Duodenal mucosa (tissue), 2 donors: Measurements from ENCODE around the gene BTBD16.

ENCODE experiments used
- H3K27ac ChIP-seq: one replicate; pipeline ENCODE4 v1.7.0; 2013; ENCODE audit warnings: low read depth, low read length
- H3K27me3 ChIP-seq, 2 donors: one replicate each; pipeline ENCODE4 v1.7.0; 2013; ENCODE audit warnings: low read length in 2 of 2, control low read depth in 1 of 2; ENCODE audit not compliant: insufficient read depth in 2 of 2, control insufficient read depth in 1 of 2
- H3K36me3 ChIP-seq, 2 donors: one replicate each; pipeline ENCODE4 v1.7.0; 2013; ENCODE audit warnings: low read length in 2 of 2, control low read depth in 1 of 2; ENCODE audit not compliant: insufficient read depth in 2 of 2, control insufficient read depth in 1 of 2
- H3K4me1 ChIP-seq, 2 donors: one replicate each; pipeline ENCODE4 v1.7.0; 2013; ENCODE audit warnings: low read length in 2 of 2, control low read depth in 1 of 2; ENCODE audit not compliant: insufficient read depth in 2 of 2, control insufficient read depth in 1 of 2
- H3K4me3 ChIP-seq, 2 donors: one replicate each; pipeline ENCODE4 v1.7.0; 2013; ENCODE audit warnings: low read length in 2 of 2, low read depth in 1 of 2
- H3K9ac ChIP-seq, 2 donors: one replicate each; pipeline ENCODE4 v1.7.0; 2013; ENCODE audit warnings: low read length in 2 of 2, low read depth in 1 of 2
- H3K9me3 ChIP-seq, 2 donors: one replicate each; pipeline ENCODE4 v1.7.0; 2013; ENCODE audit warnings: low read length in 2 of 2, control low read depth in 1 of 2; ENCODE audit not compliant: control insufficient read depth in 1 of 2

Gene BTBD16

GRCh38 chr10:122348935-122349361, 77.9 kb downstream of the BTBD16 start:
- no peaks in the 10 kb centered on the region for H3K36me3 ChIP-seq
- H3K27ac ChIP-seq, result peak overlapping the region; percentile 26
- no peak overlapping the region for H3K9ac ChIP-seq
- no peak overlapping the region for H3K4me3 ChIP-seq
- no peaks in the 10 kb centered on the region for H3K9me3 ChIP-seq
- no peaks in the 10 kb centered on the region for H3K27me3 ChIP-seq
- H3K4me1 ChIP-seq, result peaks cover 28 to 43% of the 10 kb centered on the region in 2 donors

GRCh38 chr10:122349758-122350369, 78.8 kb downstream of the BTBD16 start:
- no peak overlapping the region for H3K27ac ChIP-seq

GRCh38 chr10:122350893-122351292, 79.8 kb downstream of the BTBD16 start:
- peaks cover 24 to 38% of the 10 kb centered on the region in 2 donors for H3K4me1 ChIP-seq
- H3K27ac ChIP-seq, result peak overlapping the region; percentile 53
- no peak overlapping the region for H3K9ac ChIP-seq
- no peaks in the 10 kb centered on the region for H3K27me3 ChIP-seq
- H3K9me3 ChIP-seq, result no peaks in the 10 kb centered on the region
- no peak overlapping the region for H3K4me3 ChIP-seq
- no peaks in the 10 kb centered on the region for H3K36me3 ChIP-seq

More at GRCh38 chr10:122349758-122350369, 78.8 kb downstream of the BTBD16 start:
- no peaks in the 10 kb centered on the region for H3K36me3 ChIP-seq
- H3K27me3 ChIP-seq, result no peaks in the 10 kb centered on the region
- H3K4me1 ChIP-seq, result peaks cover 28 to 41% of the 10 kb centered on the region in 2 donors
- peak overlapping the region in 1 of 2 donors; percentile 6 for H3K4me3 ChIP-seq
- peak overlapping the region in 1 of 2 donors; percentile 2 for H3K9ac ChIP-seq
- H3K9me3 ChIP-seq, result no peaks in the 10 kb centered on the region

GRCh38 chr10:122352817-122353525, 81.9 kb downstream of the BTBD16 start:
- H3K9ac ChIP-seq, result no peak overlapping the region
- no peaks in the 10 kb centered on the region for H3K27me3 ChIP-seq
- no peaks in the 10 kb centered on the region for H3K36me3 ChIP-seq
- H3K27ac ChIP-seq, result no peak overlapping the region
- peaks cover 23 to 32% of the 10 kb centered on the region in 2 donors for H3K4me1 ChIP-seq
- no peaks in the 10 kb centered on the region for H3K9me3 ChIP-seq
- H3K4me3 ChIP-seq, result no peak overlapping the region

GRCh38 chr10:122354383-122354782, 83.3 kb downstream of the BTBD16 start:
- no peaks in the 10 kb centered on the region for H3K36me3 ChIP-seq
- H3K4me1 ChIP-seq, result peaks cover 14 to 22% of the 10 kb centered on the region in 2 donors
- H3K9me3 ChIP-seq, result no peaks in the 10 kb centered on the region
- H3K27ac ChIP-seq, result no peak overlapping the region
- no peaks in the 10 kb centered on the region for H3K27me3 ChIP-seq
- H3K4me3 ChIP-seq, result no peak overlapping the region
- H3K9ac ChIP-seq, result no peak overlapping the region

- Histone ChIP-seq H3K36me3 (no peaks in the 10 kb centered on the region), H3K27me3 (no peaks in the 10 kb centered on the region), H3K4me1 (no peaks in the 10 kb centered on the region), H3K9me3 (no peaks in the 10 kb centered on the region), H3K27ac (no peak overlapping the region), H3K4me3 (no peak overlapping the region), H3K9ac (no peak overlapping the region)
These were observed 86.6 kb downstream of the BTBD16 start for GRCh38 chr10:122357685-122358084.

- no peaks in the 10 kb centered on the region for H3K27me3 ChIP-seq
These were observed 88.5 kb downstream of the BTBD16 start for GRCh38 chr10:122359621-122360020.

GRCh38 chr10:122361046-122361445, 90.0 kb downstream of the BTBD16 start:
- H3K36me3 ChIP-seq, result no peaks in the 10 kb centered on the region
- H3K27me3 ChIP-seq, result no peaks in the 10 kb centered on the region
- H3K9ac ChIP-seq, result no peak overlapping the region
- no peaks in the 10 kb centered on the region for H3K4me1 ChIP-seq
- no peaks in the 10 kb centered on the region for H3K9me3 ChIP-seq
- no peak overlapping the region for H3K4me3 ChIP-seq
- H3K27ac ChIP-seq, result no peak overlapping the region

More at GRCh38 chr10:122359621-122360020, 88.5 kb downstream of the BTBD16 start:
- H3K9me3 ChIP-seq, result no peaks in the 10 kb centered on the region
- no peaks in the 10 kb centered on the region for H3K36me3 ChIP-seq
- H3K4me1 ChIP-seq, result no peaks in the 10 kb centered on the region
- H3K27ac ChIP-seq, result no peak overlapping the region
- no peak overlapping the region for H3K4me3 ChIP-seq
- H3K9ac ChIP-seq, result no peak overlapping the region

GRCh38 chr10:122362031-122362592, 91.0 kb downstream of the BTBD16 start:
- no peak overlapping the region for H3K9ac ChIP-seq
- H3K9me3 ChIP-seq, result no peaks in the 10 kb centered on the region
- no peaks in the 10 kb centered on the region for H3K27me3 ChIP-seq
- H3K4me3 ChIP-seq, result no peak overlapping the region
- H3K36me3 ChIP-seq, result no peaks in the 10 kb centered on the region
- no peak overlapping the region for H3K27ac ChIP-seq
- no peaks in the 10 kb centered on the region for H3K4me1 ChIP-seq

- Histone ChIP-seq H3K27ac (no peak overlapping the region), H3K4me3 (no peak overlapping the region), H3K36me3 (no peaks in the 10 kb centered on the region)
These were observed 91.5 kb downstream of the BTBD16 start for GRCh38 chr10:122362621-122363020.

More at GRCh38 chr10:122362621-122363020, 91.5 kb downstream of the BTBD16 start:
- Histone ChIP-seq H3K9ac (no peak overlapping the region), H3K27me3 (no peaks in the 10 kb centered on the region), H3K9me3 (peaks cover 0 to 2% of the 10 kb centered on the region in 2 donors), H3K4me1 (no peaks in the 10 kb centered on the region)
